HG02571 (cell line): ENCODE data around the gene ZBTB44.
A peak's percentile ranks its signal among the peaks of the same experiment; 100 is the strongest.
"Not testable (repeated sequence)": the region's sequence is repeated elsewhere in the genome, so short reads cannot be mapped to it uniquely, and the experiment has no call there.

Experiments
- ATAC-seq: cut with Tn5 transposase; IDR thresholded peaks from one replicate; pipeline ENCODE4 v1.9.1; 2021; ENCODE audit warnings: mild to moderate bottlenecking, moderate library complexity; ENCODE audit not compliant: unreplicated experiment

The ZBTB44 gene

GRCh38 chr11:130314750-130315285, at the start of gene ZBTB44:
Gene ZBTB44, minus strand, starts transcription at chr11:130314917. Its CDS starts 53,044 bp downstream, at chr11:130261873.
- peak; percentile 65 for ATAC-seq

- ATAC-seq: no peak
Measured at GRCh38 chr11:130359419-130359818, 44.7 kb upstream of the ZBTB44 start.

- ATAC-seq: no peak
Measured at GRCh38 chr11:130358398-130358797, 43.7 kb upstream of the ZBTB44 start.

- no peak for ATAC-seq
Measured at GRCh38 chr11:130347261-130347660, 32.5 kb upstream of the ZBTB44 start.

- ATAC-seq: no peak
Measured at GRCh38 chr11:130344841-130345240, 30.1 kb upstream of the ZBTB44 start.

- ATAC-seq: no peak
Measured at GRCh38 chr11:130340671-130341319, 26.1 kb upstream of the ZBTB44 start.

- ATAC-seq: no peak
Measured at GRCh38 chr11:130338667-130339066, 23.9 kb upstream of the ZBTB44 start.

- ATAC-seq: no peak
Measured at GRCh38 chr11:130337281-130338089, 22.8 kb upstream of the ZBTB44 start.

GRCh38 chr11:130331397-130331796, 16.7 kb upstream of the ZBTB44 start:
- not testable (repeated sequence) for ATAC-seq

- no peak for ATAC-seq
Measured at GRCh38 chr11:130330101-130330684, 15.5 kb upstream of the ZBTB44 start.

- ATAC-seq: no peak
Measured at GRCh38 chr11:130328420-130328819, 13.7 kb upstream of the ZBTB44 start.

- no peak for ATAC-seq
Measured at GRCh38 chr11:130327716-130328115, 13.0 kb upstream of the ZBTB44 start.

GRCh38 chr11:130325691-130326090, 11.0 kb upstream of the ZBTB44 start:
- no peak for ATAC-seq

GRCh38 chr11:130323452-130324450, 9.0 kb upstream of the ZBTB44 start:
- no peak for ATAC-seq

- ATAC-seq: no peak
Measured at GRCh38 chr11:130322126-130322525, 7.4 kb upstream of the ZBTB44 start.

GRCh38 chr11:130318031-130318673, 3.4 kb upstream of the ZBTB44 start:
- no peak for ATAC-seq

- peak; percentile 24 for ATAC-seq
Measured at GRCh38 chr11:130315354-130315970, 745 bp upstream of the ZBTB44 start.

- peak; percentile 53 for ATAC-seq
Measured at GRCh38 chr11:130314184-130314749, 450 bp downstream of the ZBTB44 start.
